HFF-Myc (cell line): ENCODE data around the gene STXBP2.

ENCODE experiments used
- DNase-seq: peaks from one replicate; pipeline ENCODE4 v3.0.0-alpha.2; 2011; ENCODE audit warnings: low read depth; ENCODE audit errors: extremely low read depth
- H3K4me3 ChIP-seq: replicated peaks from 2 replicates; pipeline ENCODE4 v1.5.1; 2011; ENCODE audit warnings: low read depth, mild to moderate bottlenecking, control low read depth, low read length
- TF ChIP-seq, protein P1 (sequence below): IDR thresholded peaks from 2 replicates; pipeline ENCODE4 v1.5.1; 2012; ENCODE audit warnings: mild to moderate bottlenecking, low read depth, low read length, control low read depth; ENCODE audit errors: missing control alignments

STXBP2 gene

DNA sequence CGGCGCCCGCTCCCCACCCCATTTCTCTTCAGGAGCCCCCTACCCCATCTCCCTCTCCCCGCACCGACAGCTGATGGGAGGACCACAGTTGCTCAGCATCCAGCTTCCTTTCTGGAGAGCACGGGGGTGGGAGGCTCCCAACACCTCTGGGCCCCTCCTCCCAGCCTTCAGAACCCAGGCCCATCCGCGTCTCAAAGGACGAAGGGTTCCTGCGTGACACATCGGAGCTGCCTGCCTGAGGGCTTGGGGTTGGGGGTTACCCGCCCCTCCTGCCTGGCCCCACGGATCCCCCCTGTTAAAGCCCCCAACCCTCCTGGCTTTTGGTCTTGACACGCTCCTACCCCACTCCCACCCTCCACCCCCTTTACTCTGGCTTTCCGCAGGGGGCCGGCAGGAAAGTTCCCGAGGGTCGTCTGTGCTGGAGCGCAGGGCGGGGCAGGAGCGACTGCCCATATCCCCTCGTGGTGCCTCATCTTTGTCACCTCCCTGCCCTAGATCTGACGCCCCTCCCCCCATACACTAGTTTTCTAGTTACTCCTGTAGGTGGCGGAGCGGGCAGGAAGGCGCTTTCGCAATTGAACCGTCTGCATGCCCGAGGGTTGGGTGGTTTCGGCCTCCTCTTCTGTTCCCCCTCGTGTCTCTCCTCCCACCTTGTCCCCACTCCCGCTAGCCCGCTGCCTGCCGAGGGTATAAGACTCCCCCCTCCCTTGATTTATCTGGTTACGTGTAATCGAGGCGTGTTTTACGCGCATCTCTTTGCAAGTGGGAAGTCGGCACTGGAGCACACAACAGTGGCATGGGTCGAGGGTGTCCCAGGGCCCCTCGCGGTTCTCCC lies 44.6 kb downstream of the STXBP2 start:
- peak; percentile 54 for DNase-seq
- TF ChIP-seq, protein P1, sequence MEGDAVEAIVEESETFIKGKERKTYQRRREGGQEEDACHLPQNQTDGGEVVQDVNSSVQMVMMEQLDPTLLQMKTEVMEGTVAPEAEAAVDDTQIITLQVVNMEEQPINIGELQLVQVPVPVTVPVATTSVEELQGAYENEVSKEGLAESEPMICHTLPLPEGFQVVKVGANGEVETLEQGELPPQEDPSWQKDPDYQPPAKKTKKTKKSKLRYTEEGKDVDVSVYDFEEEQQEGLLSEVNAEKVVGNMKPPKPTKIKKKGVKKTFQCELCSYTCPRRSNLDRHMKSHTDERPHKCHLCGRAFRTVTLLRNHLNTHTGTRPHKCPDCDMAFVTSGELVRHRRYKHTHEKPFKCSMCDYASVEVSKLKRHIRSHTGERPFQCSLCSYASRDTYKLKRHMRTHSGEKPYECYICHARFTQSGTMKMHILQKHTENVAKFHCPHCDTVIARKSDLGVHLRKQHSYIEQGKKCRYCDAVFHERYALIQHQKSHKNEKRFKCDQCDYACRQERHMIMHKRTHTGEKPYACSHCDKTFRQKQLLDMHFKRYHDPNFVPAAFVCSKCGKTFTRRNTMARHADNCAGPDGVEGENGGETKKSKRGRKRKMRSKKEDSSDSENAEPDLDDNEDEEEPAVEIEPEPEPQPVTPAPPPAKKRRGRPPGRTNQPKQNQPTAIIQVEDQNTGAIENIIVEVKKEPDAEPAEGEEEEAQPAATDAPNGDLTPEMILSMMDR, result peak; percentile 59

DNA sequence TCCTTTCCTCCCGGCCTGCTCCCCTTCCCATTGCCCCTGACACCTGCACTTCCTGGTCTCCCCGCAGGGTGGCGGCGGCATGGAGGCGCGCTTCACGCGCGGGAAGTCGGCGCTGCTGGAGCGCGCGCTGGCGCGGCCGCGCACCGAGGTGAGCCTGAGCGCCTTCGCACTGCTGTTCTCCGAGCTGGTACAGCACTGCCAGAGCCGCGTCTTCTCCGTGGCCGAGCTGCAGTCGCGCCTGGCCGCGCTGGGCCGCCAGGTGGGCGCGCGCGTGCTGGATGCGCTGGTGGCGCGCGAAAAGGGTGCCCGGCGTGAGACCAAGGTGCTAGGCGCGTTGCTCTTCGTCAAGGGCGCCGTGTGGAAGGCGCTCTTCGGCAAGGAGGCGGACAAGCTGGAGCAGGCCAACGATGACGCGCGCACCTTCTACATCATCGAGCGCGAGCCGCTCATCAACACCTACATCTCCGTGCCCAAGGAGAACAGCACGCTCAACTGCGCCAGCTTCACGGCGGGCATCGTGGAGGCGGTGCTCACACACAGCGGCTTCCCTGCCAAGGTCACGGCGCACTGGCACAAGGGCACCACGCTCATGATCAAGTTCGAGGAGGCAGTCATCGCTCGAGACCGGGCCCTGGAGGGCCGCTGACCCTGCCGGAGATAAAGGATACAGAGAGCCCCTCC lies 45.4 kb downstream of the STXBP2 start:
- TF ChIP-seq, protein P1, result no peak
- H3K4me3 ChIP-seq, result peak overlapping the region; percentile 98
- no peak for DNase-seq

More for the DNA sequence above, 44.6 kb downstream of the STXBP2 start:
- peak overlapping the region; percentile 98 for H3K4me3 ChIP-seq

DNA sequence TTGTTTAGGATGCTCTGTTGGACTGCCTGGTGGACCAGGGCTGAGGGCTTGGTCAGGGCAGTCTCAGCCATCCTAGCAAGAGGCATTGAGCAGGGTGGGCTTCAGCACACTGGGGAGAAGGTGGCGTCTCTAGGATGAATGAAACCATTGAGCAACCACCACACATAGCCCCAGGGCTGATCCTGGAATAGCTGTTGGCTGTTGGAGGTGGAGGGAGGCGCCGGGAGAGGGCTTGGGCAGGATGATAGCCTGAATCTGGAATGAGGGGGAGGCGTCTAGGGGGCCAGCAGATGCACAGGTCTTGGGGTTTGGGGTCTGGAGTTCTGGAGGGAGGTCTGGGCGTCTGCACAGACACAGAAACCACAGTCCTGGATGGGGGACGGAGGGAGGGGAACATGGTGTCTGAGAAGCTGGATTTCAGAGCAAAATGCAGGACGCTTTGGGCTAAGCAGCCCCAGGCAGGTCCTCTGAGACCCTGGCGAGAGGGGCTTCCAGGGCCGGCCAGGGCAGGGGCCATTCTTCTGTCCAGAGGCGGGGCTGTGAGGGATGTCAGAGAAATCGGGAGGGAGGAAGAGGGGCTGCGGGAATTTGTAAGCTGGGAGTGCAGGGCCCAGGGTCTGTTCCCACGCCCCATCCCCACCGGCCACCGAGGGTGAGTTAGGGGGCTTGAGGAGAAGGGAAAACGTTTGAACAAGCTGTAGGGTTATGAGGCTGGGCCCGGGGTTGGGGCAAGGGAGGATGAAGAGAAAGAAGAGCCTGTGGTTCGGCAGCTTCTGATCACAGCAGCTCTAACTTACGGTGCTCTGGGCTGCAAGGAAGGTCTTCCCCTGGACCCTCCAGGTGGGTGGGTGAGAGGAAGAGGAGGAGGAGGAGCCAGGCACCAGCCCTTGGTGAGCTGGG lies 48.9 kb downstream of the STXBP2 start:
- TF ChIP-seq, protein P1, result no peak
- no peak overlapping the region for H3K4me3 ChIP-seq
- no peak for DNase-seq

DNA sequence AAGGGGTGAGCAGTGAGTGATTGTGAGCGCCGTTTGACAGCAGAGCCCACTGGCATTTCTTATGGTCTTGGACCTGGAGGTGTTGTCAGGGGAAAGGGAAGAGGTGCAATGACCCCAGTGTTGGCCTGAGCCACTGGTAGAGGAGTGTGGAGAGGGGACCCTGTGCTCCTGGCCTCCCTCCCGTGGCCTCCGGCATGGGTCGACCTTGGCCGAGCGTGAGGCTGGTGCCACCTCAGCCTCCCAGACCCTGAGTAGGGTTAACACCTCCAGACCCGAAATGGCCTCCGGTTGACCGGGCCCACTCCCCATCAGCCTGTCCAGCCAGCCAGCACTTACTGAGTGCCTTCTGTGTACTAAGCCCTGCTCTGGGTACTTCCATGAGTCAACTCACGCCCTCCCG lies 50.3 kb downstream of the STXBP2 start:
- H3K4me3 ChIP-seq, result no peak overlapping the region

DNA sequence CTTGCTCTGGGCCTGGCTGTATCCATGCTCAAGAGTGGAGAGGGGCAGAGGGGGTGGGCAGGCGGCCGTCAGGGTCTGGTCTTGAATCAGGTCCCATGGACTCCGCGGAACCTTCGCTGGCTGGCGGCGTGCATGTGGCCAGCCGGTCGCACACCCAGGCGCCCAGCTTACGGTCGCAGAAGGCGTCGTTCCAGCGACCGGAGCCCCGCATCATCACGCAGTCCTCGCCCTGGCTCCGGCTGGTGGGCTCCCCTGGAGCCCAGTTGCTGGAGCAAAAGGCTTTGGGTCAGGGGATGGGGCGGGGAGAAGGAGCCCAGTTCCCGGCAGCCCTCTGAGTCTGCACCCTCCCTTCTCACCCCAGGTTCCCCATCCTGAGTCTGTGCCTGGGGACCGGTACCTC lies 52.3 kb downstream of the STXBP2 start:
- no peak for DNase-seq
- TF ChIP-seq, protein P1, result no peak
- no peak overlapping the region for H3K4me3 ChIP-seq

More for the DNA sequence above, 50.3 kb downstream of the STXBP2 start:
- DNase-seq, result no peak
- TF ChIP-seq, protein P1, result no peak

DNA sequence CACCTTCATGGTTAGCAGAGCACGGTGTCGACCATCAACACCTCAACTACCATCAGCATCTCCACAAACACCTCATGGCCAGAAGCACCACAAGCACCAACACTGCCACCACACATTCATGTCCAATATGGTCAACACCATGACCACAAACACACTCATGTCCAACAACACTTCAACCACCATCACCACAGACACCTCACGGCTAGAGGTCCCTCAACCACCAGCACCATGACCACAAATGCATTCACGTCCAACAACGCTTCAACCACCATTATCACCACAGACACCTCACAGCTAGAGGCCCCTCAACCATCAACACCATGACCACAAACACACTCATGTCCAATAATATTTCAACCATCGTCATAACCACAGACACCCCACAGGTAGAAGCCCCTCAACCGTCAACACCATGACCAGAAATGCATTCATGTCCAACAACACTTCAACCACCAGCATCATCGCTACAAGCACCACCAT lies 53.9 kb downstream of the STXBP2 start:
- no peak for DNase-seq
- no peak overlapping the region for H3K4me3 ChIP-seq
- TF ChIP-seq, protein P1, result no peak
